Body of pancreas (tissue), 4 donors: Measurements from ENCODE around the gene FOXO3.
"Not testable (repeated sequence)": the region's sequence is repeated elsewhere in the genome, so short reads cannot be mapped to it uniquely, and the experiment has no call there.

Experiments
- POLR2A ChIP-seq, 3 donors: fragments of 450-650 bp; IDR thresholded peaks; one replicate each; pipeline ENCODE4 v1.6.1; 2016; ENCODE audit warnings: antibody characterized with exemption in 3 of 3, mild to moderate bottlenecking in 2 of 3
- TF ChIP-seq, protein P1 (sequence below), 7 experiments: fragments of 450-650 bp in 4 of 7; fragments of 200-600 bp in 3 of 7; sonication (generic) in 3 of 7; IDR thresholded peaks; one replicate each; pipeline ENCODE4 v1.5.1; 2016 to 2019; ENCODE audit warnings: antibody characterized with exemption in 7 of 7

DNA sequence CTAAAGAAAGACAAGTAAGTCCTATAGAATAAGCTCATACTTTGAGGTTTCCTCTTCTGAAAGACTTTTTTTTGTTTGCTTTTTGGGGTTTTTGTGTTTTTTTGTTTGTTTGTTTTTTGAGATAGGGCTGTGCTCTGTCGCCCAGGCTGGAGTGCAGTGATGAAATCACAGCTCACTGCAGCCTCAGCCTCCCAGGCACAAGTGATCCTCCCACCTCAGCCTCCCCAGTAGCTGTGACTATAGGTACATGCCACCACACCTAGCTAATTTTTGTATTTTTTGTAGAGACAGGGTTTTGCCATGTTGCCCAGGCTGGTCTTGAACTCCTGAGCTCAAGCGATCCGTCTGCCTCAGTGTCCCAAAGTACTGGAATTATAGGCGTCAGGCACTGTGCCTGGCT, 98.1 kb downstream of the FOXO3 start:
- TF ChIP-seq, protein P1, sequence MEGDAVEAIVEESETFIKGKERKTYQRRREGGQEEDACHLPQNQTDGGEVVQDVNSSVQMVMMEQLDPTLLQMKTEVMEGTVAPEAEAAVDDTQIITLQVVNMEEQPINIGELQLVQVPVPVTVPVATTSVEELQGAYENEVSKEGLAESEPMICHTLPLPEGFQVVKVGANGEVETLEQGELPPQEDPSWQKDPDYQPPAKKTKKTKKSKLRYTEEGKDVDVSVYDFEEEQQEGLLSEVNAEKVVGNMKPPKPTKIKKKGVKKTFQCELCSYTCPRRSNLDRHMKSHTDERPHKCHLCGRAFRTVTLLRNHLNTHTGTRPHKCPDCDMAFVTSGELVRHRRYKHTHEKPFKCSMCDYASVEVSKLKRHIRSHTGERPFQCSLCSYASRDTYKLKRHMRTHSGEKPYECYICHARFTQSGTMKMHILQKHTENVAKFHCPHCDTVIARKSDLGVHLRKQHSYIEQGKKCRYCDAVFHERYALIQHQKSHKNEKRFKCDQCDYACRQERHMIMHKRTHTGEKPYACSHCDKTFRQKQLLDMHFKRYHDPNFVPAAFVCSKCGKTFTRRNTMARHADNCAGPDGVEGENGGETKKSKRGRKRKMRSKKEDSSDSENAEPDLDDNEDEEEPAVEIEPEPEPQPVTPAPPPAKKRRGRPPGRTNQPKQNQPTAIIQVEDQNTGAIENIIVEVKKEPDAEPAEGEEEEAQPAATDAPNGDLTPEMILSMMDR (IDR thresholded peaks at IDR 0.05) = not testable (repeated sequence)
- TF ChIP-seq POLR2A (IDR thresholded peaks at IDR 0.05) = not testable (repeated sequence)
